GM12864 (cell line): Measurements from ENCODE around the gene TMTC2.

Experiments used
- DNase-seq: peaks from one replicate; pipeline ENCODE4 v3.0.0-alpha.2; 2011; ENCODE audit warnings: low read depth
- H3K4me3 ChIP-seq: 2 replicates; pipeline ENCODE4 v1.5.1; 2011; ENCODE audit warnings: mild to moderate bottlenecking, low read depth, low read length, control low read depth
- TF ChIP-seq, protein P1 (sequence below): IDR thresholded peaks from 2 replicates; pipeline ENCODE4 v1.5.1; 2011; ENCODE audit warnings: low read depth, mild to moderate bottlenecking, moderate library complexity, low read length, control low read depth, inconsistent platforms; ENCODE audit errors: missing control alignments

TMTC2 gene

GRCh38 chr12:82663893-82664292 lies 22.8 kb upstream of the TMTC2 start:
- DNase-seq: no peak
- TF ChIP-seq, protein P1, sequence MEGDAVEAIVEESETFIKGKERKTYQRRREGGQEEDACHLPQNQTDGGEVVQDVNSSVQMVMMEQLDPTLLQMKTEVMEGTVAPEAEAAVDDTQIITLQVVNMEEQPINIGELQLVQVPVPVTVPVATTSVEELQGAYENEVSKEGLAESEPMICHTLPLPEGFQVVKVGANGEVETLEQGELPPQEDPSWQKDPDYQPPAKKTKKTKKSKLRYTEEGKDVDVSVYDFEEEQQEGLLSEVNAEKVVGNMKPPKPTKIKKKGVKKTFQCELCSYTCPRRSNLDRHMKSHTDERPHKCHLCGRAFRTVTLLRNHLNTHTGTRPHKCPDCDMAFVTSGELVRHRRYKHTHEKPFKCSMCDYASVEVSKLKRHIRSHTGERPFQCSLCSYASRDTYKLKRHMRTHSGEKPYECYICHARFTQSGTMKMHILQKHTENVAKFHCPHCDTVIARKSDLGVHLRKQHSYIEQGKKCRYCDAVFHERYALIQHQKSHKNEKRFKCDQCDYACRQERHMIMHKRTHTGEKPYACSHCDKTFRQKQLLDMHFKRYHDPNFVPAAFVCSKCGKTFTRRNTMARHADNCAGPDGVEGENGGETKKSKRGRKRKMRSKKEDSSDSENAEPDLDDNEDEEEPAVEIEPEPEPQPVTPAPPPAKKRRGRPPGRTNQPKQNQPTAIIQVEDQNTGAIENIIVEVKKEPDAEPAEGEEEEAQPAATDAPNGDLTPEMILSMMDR: no peak
- no peak overlapping the region for H3K4me3 ChIP-seq

- DNase-seq: no peak
- TF ChIP-seq, protein P1: no peak
- H3K4me3 ChIP-seq: no peak overlapping the region
Observed at GRCh38 chr12:82665142-82665923, 21.4 kb upstream of the TMTC2 start.

DNA sequence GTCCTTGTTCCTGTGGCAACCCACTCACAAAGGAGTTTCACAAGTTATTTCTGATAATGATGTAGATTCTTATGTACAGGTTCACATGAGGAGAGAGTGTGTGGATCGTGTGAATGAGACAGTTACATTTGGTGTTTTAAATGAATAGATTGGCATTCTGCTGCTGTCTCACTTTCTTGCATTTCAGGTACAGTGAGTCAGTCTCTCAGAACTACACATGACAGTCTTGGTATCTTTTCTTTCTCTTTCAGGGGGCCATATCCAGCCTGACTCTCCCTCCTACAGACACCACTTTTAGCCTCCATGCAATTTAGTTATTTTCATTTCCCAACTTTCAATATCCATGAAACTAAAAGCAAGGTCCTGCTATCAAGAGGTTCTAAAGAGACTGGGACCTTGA lies 19.9 kb upstream of the TMTC2 start:
- no peak for DNase-seq
- TF ChIP-seq, protein P1: no peak
- no peak overlapping the region for H3K4me3 ChIP-seq

- no peak overlapping the region for H3K4me3 ChIP-seq
- no peak for DNase-seq
- TF ChIP-seq, protein P1: no peak
Observed at GRCh38 chr12:82671673-82672195, 15.0 kb upstream of the TMTC2 start.

- H3K4me3 ChIP-seq: no peak overlapping the region
- TF ChIP-seq, protein P1: no peak
- DNase-seq: no peak
Observed at GRCh38 chr12:82672811-82673495, 13.8 kb upstream of the TMTC2 start.

GRCh38 chr12:82673698-82674097 lies 13.0 kb upstream of the TMTC2 start:
- TF ChIP-seq, protein P1: no peak
- no peak overlapping the region for H3K4me3 ChIP-seq
- DNase-seq: no peak
